IMR-90 (cell line): ENCODE data around the gene ASPA. TPM values are rescaled to one million over a fixed set of nuclear protein-coding genes. Genes with fewer than 3 reads are reported as not detected.

ENCODE experiments used
- ATAC-seq: fragments of 200-7000 bp; cut with Tn5 transposase; 2 replicates; pipeline ENCODE4 v1.9.1; 2020; ENCODE audit warnings: low read depth, mild to moderate bottlenecking, moderate library complexity
- BruUV-seq: library from RNA; stranded (reverse); fragments of 400-500 nt; replicated peaks from 2 replicates; lab custom pipeline; 2021; lab: Mats Ljungman, UMichigan
- CTCF ChIA-PET: fragments of 300-600 bp; formaldehyde crosslinking; extraction: SDS; loops from one replicate; lab custom pipeline; 2021; ENCODE audit warnings: antibody characterized with exemption; lab: Yijun Ruan, JAX
- POLR2A ChIA-PET: fragments of 300-600 bp; sonication (Branson Sonifier 250); formaldehyde crosslinking; loops from one replicate; lab custom pipeline; 2022; ENCODE audit warnings: antibody characterized with exemption; ENCODE audit not compliant: unreplicated experiment; lab: Charles Lee
- DNase-seq: peaks from one replicate; pipeline ENCODE4 v3.0.0; 2013
- H2AFZ ChIP-seq: replicated peaks from 2 replicates; pipeline ENCODE3; 2013; ENCODE audit warnings: low read length, mild to moderate bottlenecking; ENCODE audit not compliant: poor library complexity
- H2AK5ac ChIP-seq: 2 replicates; pipeline ENCODE4 v1.6.1; 2013; ENCODE audit warnings: low read depth, low read length, inconsistent platforms
- H2AK9ac ChIP-seq: replicated peaks from 2 replicates; pipeline ENCODE3; 2013; ENCODE audit warnings: mild to moderate bottlenecking, low read depth, low read length, moderate library complexity; ENCODE audit not compliant: poor library complexity
- H2BK120ac ChIP-seq: 2 replicates; pipeline ENCODE4 v1.6.1; 2013; ENCODE audit warnings: low read depth, low read length, inconsistent platforms
- H2BK15ac ChIP-seq: 3 replicates; pipeline ENCODE4 v1.6.1; 2013; ENCODE audit warnings: low read depth, low read length, inconsistent platforms
- H2BK20ac ChIP-seq: 2 replicates; pipeline ENCODE4 v1.6.1; 2013; ENCODE audit warnings: low read depth, mild to moderate bottlenecking, inconsistent platforms, low read length, moderate library complexity
- H2BK5ac ChIP-seq: 2 replicates; pipeline ENCODE4 v1.6.1; 2013; ENCODE audit warnings: mild to moderate bottlenecking, low read depth, low read length, inconsistent platforms; ENCODE audit not compliant: poor library complexity, severe bottlenecking
- H3K14ac ChIP-seq: replicated peaks from 2 replicates; pipeline ENCODE4 v1.6.1; 2013; ENCODE audit warnings: low read depth, low read length, inconsistent platforms
- H3K18ac ChIP-seq: 2 replicates; pipeline ENCODE4 v1.6.1; 2013; ENCODE audit warnings: low read depth, low read length, control low read depth
- H3K23ac ChIP-seq: 2 replicates; pipeline ENCODE4 v1.6.1; 2013; ENCODE audit warnings: low read depth, low read length, inconsistent platforms
- H3K27ac ChIP-seq: 2 replicates; pipeline ENCODE4 v1.5.1; 2013; ENCODE audit warnings: mild to moderate bottlenecking, control low read depth, low read length; ENCODE audit not compliant: insufficient read depth
- H3K27me3 ChIP-seq: 2 replicates; pipeline ENCODE4 v1.6.1; 2013; ENCODE audit warnings: low read length; ENCODE audit not compliant: control insufficient read depth, insufficient read depth
- H3K36me3 ChIP-seq: 2 replicates; pipeline ENCODE4 v1.6.1; 2013; ENCODE audit warnings: low read length, mixed read lengths; ENCODE audit not compliant: control insufficient read depth, insufficient read depth
- H3K4ac ChIP-seq: 2 replicates; pipeline ENCODE4 v1.6.1; 2013; ENCODE audit warnings: low read depth, low read length, inconsistent platforms
- H3K4me1 ChIP-seq: 2 replicates; pipeline ENCODE4 v1.6.1; 2013; ENCODE audit warnings: low read length, mixed read lengths; ENCODE audit not compliant: control insufficient read depth, insufficient read depth
- H3K4me2 ChIP-seq: 2 replicates; pipeline ENCODE4 v1.6.1; 2013; ENCODE audit warnings: low read depth, mild to moderate bottlenecking, control low read depth, low read length, moderate library complexity
- H3K4me3 ChIP-seq: 2 replicates; pipeline ENCODE4 v1.5.1; 2013; ENCODE audit warnings: low read depth, mild to moderate bottlenecking, control low read depth, low read length, moderate library complexity; ENCODE audit not compliant: insufficient read depth
- H3K56ac ChIP-seq: 2 replicates; pipeline ENCODE4 v1.6.1; 2013; ENCODE audit warnings: low read length, inconsistent platforms; ENCODE audit not compliant: insufficient read depth; ENCODE audit errors: extremely low read depth
- H3K79me1 ChIP-seq, 2 experiments: 2 replicates each; pipeline ENCODE4 v1.6.1; 2013; ENCODE audit warnings: low read length in 2 of 2, inconsistent platforms in 1 of 2, low read depth in 1 of 2
- H3K9ac ChIP-seq: 2 replicates; pipeline ENCODE4 v1.6.1; 2013; ENCODE audit warnings: low read depth, low read length, control low read depth
- H3K9me1 ChIP-seq: 2 replicates; pipeline ENCODE4 v1.6.1; 2013; ENCODE audit warnings: low read length, inconsistent platforms; ENCODE audit not compliant: insufficient read depth
- H3K9me3 ChIP-seq: 2 replicates; pipeline ENCODE4 v1.6.1; 2013; ENCODE audit warnings: low read length; ENCODE audit not compliant: control insufficient read depth, insufficient read depth
- H4K20me1 ChIP-seq: 2 replicates; pipeline ENCODE4 v1.6.1; 2013; ENCODE audit warnings: low read length, inconsistent platforms; ENCODE audit not compliant: insufficient read depth
- H4K5ac ChIP-seq: 2 replicates; pipeline ENCODE4 v1.6.1; 2013; ENCODE audit warnings: mild to moderate bottlenecking, low read depth, low read length, control low read depth
- H4K8ac ChIP-seq, 2 experiments: 2 replicates each; pipeline ENCODE4 v1.6.1; 2013; ENCODE audit warnings: low read depth in 2 of 2, low read length in 2 of 2, control low read depth in 1 of 2, inconsistent platforms in 1 of 2
- H4K91ac ChIP-seq: 2 replicates; pipeline ENCODE4 v1.6.1; 2013; ENCODE audit warnings: low read depth, low read length, inconsistent platforms; ENCODE audit not compliant: insufficient read depth
- BHLHE40 ChIP-seq: fragments of 150-350 bp; IDR thresholded peaks from 2 replicates; pipeline ENCODE4 v1.6.1; 2016; ENCODE audit warnings: mild to moderate bottlenecking, low read depth, low read length
- FOS ChIP-seq: fragments of 150-350 bp; IDR thresholded peaks from 2 replicates; pipeline ENCODE4 v1.6.1; 2016; ENCODE audit warnings: low read depth, low read length
- MXI1 ChIP-seq: IDR thresholded peaks from 2 replicates; pipeline ENCODE4 v1.6.1; 2012; ENCODE audit warnings: low read depth, mild to moderate bottlenecking, low read length, moderate library complexity, borderline replicate concordance
- NFE2L2 ChIP-seq: fragments of 150-350 bp; IDR thresholded peaks from 2 replicates; pipeline ENCODE4 v1.6.1; 2016; ENCODE audit warnings: low read depth, mild to moderate bottlenecking, low read length
- POLR2A ChIP-seq: IDR thresholded peaks from 2 replicates; pipeline ENCODE4 v1.6.1; 2012; ENCODE audit warnings: mild to moderate bottlenecking, low read depth, low read length
- RAD21 ChIP-seq: IDR thresholded peaks from 2 replicates; pipeline ENCODE4 v1.6.1; 2012; ENCODE audit warnings: low read length, improper control_type of control experiment
- RFX5 ChIP-seq: IDR thresholded peaks from 2 replicates; pipeline ENCODE4 v1.8.0; 2012; ENCODE audit warnings: low read depth, mild to moderate bottlenecking, low read length, moderate library complexity
- SMC3 ChIP-seq: fragments of 150-350 bp; IDR thresholded peaks from 2 replicates; pipeline ENCODE4 v1.6.1; 2016; ENCODE audit warnings: low read depth, mild to moderate bottlenecking, antibody characterized with exemption, low read length, moderate library complexity
- WGBS, 2 experiments: methylation state at CpG; one replicate each; pipeline versions ENCODE4 v1.1.5 to v1.1.7; 2013; ENCODE audit warnings: missing lambda C conversion rate in 2 of 2; ENCODE audit not compliant: insufficient read length in 1 of 2; ENCODE audit errors: extremely low coverage in 2 of 2; 5-methylcytosine and 5-hydroxymethylcytosine counted together
- dilution Hi-C: fragments of 300-500 bp; cut with HindIII; formaldehyde crosslinking; loops from one replicate; pipeline ENCODE4 v1.14.3; 2018; ENCODE audit warnings: low sequenced_read_pairs; ENCODE audit not compliant: unreplicated experiment
- in situ Hi-C: fragments of 300-500 bp; cut with MboI; formaldehyde crosslinking; loops from 3 replicates; pipeline ENCODE4 v1.14.3; 2019; ENCODE audit warnings: low sequenced_read_pairs, inconsistent platforms, mixed read lengths
- intact Hi-C: fragments of 100-400 bp; cut with micrococcal nuclease; formaldehyde crosslinking; loops from 2 replicates; pipeline ENCODE4 v1.10.0; 2022
- polyA plus RNA-seq, 3 experiments: library from polyadenylated mRNA; depleted of rRNA; stranded (reverse); fragments of >200 nt; gene quantifications; 2 replicates each; pipeline ENCODE4 v1.2.3, GENCODE V29; 2012; ENCODE audit warnings: low replicate concordance in 1 of 3
- total RNA-seq: library from RNA; depleted of rRNA; stranded (reverse); fragments of >200 nt; gene quantifications from 2 replicates; pipeline ENCODE4 v1.2.3, GENCODE V29; 2012

Gene ASPA
- total and polyA plus RNA-seq, 2 of the 4 experiments (the other 2 are of a cell fraction), result 0.02 TPM; not detected in 1

GRCh38 chr17:3528403-3528851, 52.6 kb downstream of the ASPA start:
- Histone ChIP-seq H3K56ac (no peak overlapping the region), H3K4ac (no peak overlapping the region), H4K5ac (no peak overlapping the region), H3K4me2 (no peak overlapping the region), H3K4me1 (no peaks in the 10 kb centered on the region), H3K14ac (no peak overlapping the region), H3K18ac (no peak overlapping the region), H3K23ac (no peak overlapping the region), H3K9ac (no peak overlapping the region), H2AK5ac (no peak overlapping the region), H3K79me1 (no peaks in the 10 kb centered on the region), H3K9me1 (no peaks in the 10 kb centered on the region), H3K9me3 (no peaks in the 10 kb centered on the region), H3K27ac (no peak overlapping the region), H2BK15ac (no peak overlapping the region), H2BK120ac (no peak overlapping the region), H2AK9ac (no peak overlapping the region), H3K36me3 (no peaks in the 10 kb centered on the region), H4K91ac (no peak overlapping the region), H2AFZ (no peak overlapping the region), H4K20me1 (no peaks in the 10 kb centered on the region), H3K4me3 (no peak overlapping the region), H3K27me3 (no peaks in the 10 kb centered on the region), H2BK5ac (no peak overlapping the region), H4K8ac (no peak overlapping the region), H2BK20ac (no peak overlapping the region)
- no peak for ATAC-seq
- BruUV-seq, result no TSS peak
- no peak for DNase-seq
- 40% methylated on average over 1 of the region's 14 CpGs; no CpG with 5 or more reads in 1 of the 2 experiments for WGBS, 2 experiments
- TF ChIP-seq SMC3 (no peak), FOS (no peak), RFX5 (no peak), BHLHE40 (no peak), MXI1 (no peak), POLR2A (no peak), RAD21 (no peak), NFE2L2 (no peak)
- intact Hi-C loops, result no loop called here
- POLR2A ChIA-PET, result no interaction called here
- CTCF ChIA-PET, result no interaction called here
- in situ Hi-C loops, result no loop called here
- dilution Hi-C loops, result no loop called here
